Keratinocyte (primary cell): ENCODE measurements around the gene CREM. TPM values are rescaled to one million over a fixed set of nuclear protein-coding genes. Genes with fewer than 3 reads are reported as not detected.

ENCODE experiments used
- DNase-seq: peaks from one replicate; pipeline ENCODE4 v3.0.0-alpha.2; 2011; ENCODE audit warnings: low read depth, missing footprints, low spot score
- FAIRE-seq: peaks from 2 replicates; lab custom pipeline; 2011; peaks lifted over from hg19 to GRCh38; lab: Jason Lieb, UNC
- H2AFZ ChIP-seq: 2 replicates; pipeline ENCODE4 v1.6.0; 2012; ENCODE audit warnings: low read length, control low read depth, inconsistent platforms; ENCODE audit not compliant: control insufficient read depth
- H3K27ac ChIP-seq: 2 replicates; pipeline ENCODE4 v1.5.1; 2011; ENCODE audit warnings: low read length; ENCODE audit not compliant: control insufficient read depth, insufficient read depth
- H3K27me3 ChIP-seq: 3 replicates; pipeline ENCODE4 v1.6.0; 2011; ENCODE audit warnings: low read length; ENCODE audit not compliant: control insufficient read depth, insufficient read depth; ENCODE audit errors: extremely low read depth
- H3K36me3 ChIP-seq, 2 experiments: 2 replicates in 1 of 2; 3 replicates in 1 of 2; pipeline ENCODE4 v1.5.1; 2011; ENCODE audit warnings: low read length in 2 of 2, mild to moderate bottlenecking in 1 of 2; ENCODE audit not compliant: control insufficient read depth in 2 of 2, insufficient read depth in 2 of 2; ENCODE audit errors: extremely low read depth in 1 of 2
- H3K4me1 ChIP-seq: 3 replicates; pipeline ENCODE4 v1.5.1; 2011; ENCODE audit warnings: low read length; ENCODE audit not compliant: control insufficient read depth, insufficient read depth; ENCODE audit errors: extremely low read depth
- H3K4me2 ChIP-seq: 3 replicates; pipeline ENCODE4 v1.6.0; 2011; ENCODE audit warnings: low read depth, low read length; ENCODE audit not compliant: control insufficient read depth, insufficient read depth; ENCODE audit errors: extremely low read depth
- H3K4me3 ChIP-seq, 3 experiments: fragments of 200-600 bp in 1 of 3; sonication (generic) in 1 of 3; 2 replicates in 2 of 3; 3 replicates in 1 of 3; pipeline ENCODE4 v1.5.1; 2011 to 2016; ENCODE audit warnings: low read length in 3 of 3, mild to moderate bottlenecking in 3 of 3, control low read depth in 2 of 3, inconsistent platforms in 1 of 3, low read depth in 1 of 3, mixed read lengths in 1 of 3, mixed run types in 1 of 3, moderate library complexity in 1 of 3; ENCODE audit not compliant: control insufficient read depth in 2 of 3, insufficient read depth in 2 of 3; ENCODE audit errors: extremely low read depth in 1 of 3
- H3K79me2 ChIP-seq: 2 replicates; pipeline ENCODE4 v1.6.0; 2012; ENCODE audit warnings: low read length; ENCODE audit not compliant: control insufficient read depth, insufficient read depth
- H3K9ac ChIP-seq: 3 replicates; pipeline ENCODE4 v1.6.0; 2011; ENCODE audit warnings: low read length; ENCODE audit not compliant: control insufficient read depth, insufficient read depth; ENCODE audit errors: extremely low read depth
- H3K9me1 ChIP-seq: 3 replicates; pipeline ENCODE4 v1.6.0; 2011; ENCODE audit warnings: low read length; ENCODE audit not compliant: control insufficient read depth, insufficient read depth; ENCODE audit errors: extremely low read depth
- H3K9me3 ChIP-seq: 2 replicates; pipeline ENCODE4 v1.5.1; 2012; ENCODE audit warnings: low read depth, low read length; ENCODE audit not compliant: control insufficient read depth
- H4K20me1 ChIP-seq: 3 replicates; pipeline ENCODE4 v1.6.0; 2011; ENCODE audit warnings: low read length; ENCODE audit not compliant: control insufficient read depth, insufficient read depth; ENCODE audit errors: extremely low read depth
- CTCF ChIP-seq, 3 experiments: IDR thresholded peaks in 1 of 3; conservative IDR thresholded peaks in 1 of 3; optimal IDR thresholded peaks in 1 of 3; 2 replicates in 2 of 3; 3 replicates in 1 of 3; pipeline versions ENCODE3 to v1.5.1; 2011; ENCODE audit warnings: low read length in 3 of 3, mild to moderate bottlenecking in 3 of 3, moderate library complexity in 2 of 3, control low read depth in 1 of 3, inconsistent platforms in 1 of 3; ENCODE audit not compliant: insufficient read depth in 2 of 3; ENCODE audit errors: extremely low read depth in 1 of 3
- EZH2 ChIP-seq: IDR thresholded peaks from one replicate; pipeline ENCODE4 v1.6.1; 2012; ENCODE audit warnings: inconsistent platforms, mild to moderate bottlenecking, low read length, moderate library complexity
- dilution Hi-C: fragments of 300-500 bp; cut with MboI; formaldehyde crosslinking; loops from one replicate; pipeline ENCODE4 v1.7.0; 2020; ENCODE audit warnings: low sequenced_read_pairs; ENCODE audit not compliant: extremely low pct_ligation_motif_present
- polyA plus RNA-seq, 5 experiments: library from polyadenylated mRNA; depleted of rRNA in 3 of 5; stranded (reverse) in 3 of 5; stranded (forward) in 1 of 5; unstranded in 1 of 5; fragments of >200 nt; gene quantifications; 1 replicate in 1 of 5; 2 replicates in 3 of 5; 3 replicates in 1 of 5; pipeline versions ENCODE4 v1.2.1 to v1.2.3, GENCODE V29; 2011 to 2012; ENCODE audit warnings: missing spikeins in 2 of 5, low read depth in 1 of 5, low replicate concordance in 1 of 5

CREM gene
- polyA plus RNA-seq, 1 donor (not counting 4 experiments of a cell fraction or from before 2014, with no cell fraction given), result 23.3 TPM

DNA sequence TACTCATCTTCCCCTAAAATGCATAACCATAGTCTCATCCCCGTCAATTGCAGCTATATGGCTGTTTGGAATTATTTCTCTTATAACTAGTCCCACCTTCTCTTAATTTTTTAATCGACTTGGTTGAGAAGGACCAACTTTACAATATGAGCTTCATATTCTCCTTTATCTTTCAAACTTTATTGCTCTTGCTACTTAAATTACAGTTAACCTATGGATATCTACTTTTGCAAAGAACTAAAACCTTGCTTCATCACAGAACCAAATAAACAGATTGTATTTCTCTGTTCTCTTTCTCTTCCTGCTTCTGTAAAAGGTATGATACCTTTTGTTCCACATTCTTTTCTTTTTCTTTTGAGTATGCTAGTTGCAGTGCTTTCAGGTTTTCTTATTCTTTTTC lies 6.1 kb downstream of the CREM start:
- peaks cover 10% of the 10 kb centered on the region for H3K4me1 ChIP-seq
- no peak overlapping the region for H3K4me3 ChIP-seq
- no peak overlapping the region for H2AFZ ChIP-seq
- no peak overlapping the region for H3K9ac ChIP-seq
- no peaks in the 10 kb centered on the region for H3K27me3 ChIP-seq
- dilution Hi-C loops, result no loop called here
- no peak overlapping the region for H3K27ac ChIP-seq
- TF ChIP-seq EZH2 (no peak), CTCF (optimal IDR thresholded peaks at IDR 0.05 in 1 of 3, IDR thresholded peaks at IDR 0.05 in 1 of 3, conservative IDR thresholded peaks at IDR 0.05 in 1 of 3; ENCODE audit: extremely low read depth in 1 of 3, insufficient read depth in 2 of 3, low read length in 3 of 3) (no peak)
- no peaks in the 10 kb centered on the region for H3K9me3 ChIP-seq
- H3K9me1 ChIP-seq, result no peaks in the 10 kb centered on the region
- FAIRE-seq (no peak), DNase-seq (no peak)
- no peaks in the 10 kb centered on the region for H4K20me1 ChIP-seq
- H3K79me2 ChIP-seq, result peaks cover 11% of the 10 kb centered on the region
- H3K36me3 ChIP-seq, result no peaks in the 10 kb centered on the region
- no peak overlapping the region for H3K4me2 ChIP-seq

DNA sequence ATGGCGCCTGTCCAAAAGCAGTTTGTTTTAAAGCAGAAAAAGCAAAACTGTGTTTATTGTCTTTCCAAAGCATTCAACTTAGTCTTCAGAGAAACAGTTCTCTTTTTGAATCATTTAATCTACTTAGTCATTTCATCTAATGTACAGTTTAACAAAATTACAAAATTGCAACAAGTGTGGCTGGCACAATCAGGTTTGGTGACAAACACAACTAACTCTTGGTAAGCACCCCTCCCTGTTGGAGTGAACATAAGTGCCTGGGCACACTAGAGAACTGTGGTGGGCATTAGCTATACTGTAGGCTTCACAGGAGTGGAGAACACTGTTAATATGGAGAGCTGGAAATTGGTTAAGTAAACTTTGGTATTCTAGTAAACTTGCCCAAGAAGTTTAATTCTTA lies 6.9 kb downstream of the CREM start:
- DNase-seq, result no peak
- no peaks in the 10 kb centered on the region for H4K20me1 ChIP-seq

More for the DNA sequence above, 6.9 kb downstream of the CREM start:
- no peaks in the 10 kb centered on the region for H3K27me3 ChIP-seq
- dilution Hi-C loops, result no loop called here
- no peaks in the 10 kb centered on the region for H3K9me3 ChIP-seq
- peaks cover 5% of the 10 kb centered on the region for H3K79me2 ChIP-seq
- H3K36me3 ChIP-seq, result no peaks in the 10 kb centered on the region
- H3K4me3 ChIP-seq, result no peak overlapping the region
- no peak overlapping the region for H3K4me2 ChIP-seq
- no peak for FAIRE-seq
- no peak overlapping the region for H2AFZ ChIP-seq
- no peak overlapping the region for H3K27ac ChIP-seq
- no peak overlapping the region for H3K9ac ChIP-seq
- H3K9me1 ChIP-seq, result no peaks in the 10 kb centered on the region
- TF ChIP-seq EZH2, result no peak
- no peak for TF ChIP-seq CTCF (optimal IDR thresholded peaks at IDR 0.05 in 1 of 3, IDR thresholded peaks at IDR 0.05 in 1 of 3, conservative IDR thresholded peaks at IDR 0.05 in 1 of 3; ENCODE audit: extremely low read depth in 1 of 3, insufficient read depth in 2 of 3, low read length in 3 of 3)
- H3K4me1 ChIP-seq, result peaks cover 5% of the 10 kb centered on the region
